ENCODE measurements around the gene AUTS2.

Gene AUTS2

GRCh38 chr7:70044525-70044924 is 446.2 kb downstream of the AUTS2 start:
- H3K27ac ChIP-seq (ENCODE audit: low read depth, low read length), result no peak overlapping the region

DNA sequence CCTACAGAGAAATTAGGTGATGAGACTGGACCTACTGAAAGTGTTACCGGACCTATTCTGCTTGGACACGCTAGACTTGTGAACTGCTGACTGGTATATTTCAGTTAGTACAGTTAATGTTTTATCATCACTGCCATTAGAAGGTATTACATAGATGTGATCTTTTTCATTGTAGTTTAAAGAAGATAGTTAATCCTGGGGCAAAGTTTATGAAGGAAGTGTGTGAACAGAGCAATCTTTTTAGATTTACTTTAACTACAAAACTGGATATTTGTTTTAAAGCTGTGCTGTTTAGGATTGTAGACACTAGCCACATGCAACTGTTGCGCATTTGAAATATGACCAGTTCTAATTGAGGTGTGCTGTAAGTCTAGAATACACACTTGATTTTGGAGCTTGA is 446.7 kb downstream of the AUTS2 start:
- Histone ChIP-seq H3K27ac (ENCODE audit: low read depth, low read length) (no peak overlapping the region), H3K4me2 (ENCODE audit: low read depth, low read length, poor library complexity, severe bottlenecking) (no peak overlapping the region), H3K4me3 (ENCODE audit: insufficient read depth, low read length, poor library complexity, severe bottlenecking) (no peak overlapping the region), H3K79me2 (ENCODE audit: insufficient read depth, low read length) (no peaks in the 10 kb centered on the region), H3K9me3 (ENCODE audit: insufficient read depth, low read length) (no peaks in the 10 kb centered on the region), H2AFZ (ENCODE audit: low read depth, low read length, severe bottlenecking) (no peak overlapping the region), H4K20me1 (ENCODE audit: low read depth, low read length) (peaks cover 10% of the 10 kb centered on the region; the same call in 1 of the 2 replicates), H3K9ac (ENCODE audit: low read length) (no peak overlapping the region), H3K9me2 (replicated peaks; ENCODE audit: insufficient read depth, low read length) (no peaks in the 10 kb centered on the region), H3K27me3 (ENCODE audit: low read length) (no peaks in the 10 kb centered on the region), H3F3A (ENCODE audit: insufficient read depth) (no peaks in the 10 kb centered on the region), H3K36me3 (ENCODE audit: low read length) (no peaks in the 10 kb centered on the region)
- TF ChIP-seq EZH2phosphoT487 (conservative IDR thresholded peaks at IDR 0.05; ENCODE audit: low read length), result no peak
- TF ChIP-seq, protein P1, sequence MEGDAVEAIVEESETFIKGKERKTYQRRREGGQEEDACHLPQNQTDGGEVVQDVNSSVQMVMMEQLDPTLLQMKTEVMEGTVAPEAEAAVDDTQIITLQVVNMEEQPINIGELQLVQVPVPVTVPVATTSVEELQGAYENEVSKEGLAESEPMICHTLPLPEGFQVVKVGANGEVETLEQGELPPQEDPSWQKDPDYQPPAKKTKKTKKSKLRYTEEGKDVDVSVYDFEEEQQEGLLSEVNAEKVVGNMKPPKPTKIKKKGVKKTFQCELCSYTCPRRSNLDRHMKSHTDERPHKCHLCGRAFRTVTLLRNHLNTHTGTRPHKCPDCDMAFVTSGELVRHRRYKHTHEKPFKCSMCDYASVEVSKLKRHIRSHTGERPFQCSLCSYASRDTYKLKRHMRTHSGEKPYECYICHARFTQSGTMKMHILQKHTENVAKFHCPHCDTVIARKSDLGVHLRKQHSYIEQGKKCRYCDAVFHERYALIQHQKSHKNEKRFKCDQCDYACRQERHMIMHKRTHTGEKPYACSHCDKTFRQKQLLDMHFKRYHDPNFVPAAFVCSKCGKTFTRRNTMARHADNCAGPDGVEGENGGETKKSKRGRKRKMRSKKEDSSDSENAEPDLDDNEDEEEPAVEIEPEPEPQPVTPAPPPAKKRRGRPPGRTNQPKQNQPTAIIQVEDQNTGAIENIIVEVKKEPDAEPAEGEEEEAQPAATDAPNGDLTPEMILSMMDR (IDR thresholded peaks at IDR 0.05; ENCODE audit: insufficient read depth, low read length, poor library complexity, severe bottlenecking), result no peak

More at GRCh38 chr7:70044525-70044924, 446.2 kb downstream of the AUTS2 start:
- H3K36me3 ChIP-seq (ENCODE audit: low read length), result no peaks in the 10 kb centered on the region
- TF ChIP-seq, protein P1 (IDR thresholded peaks at IDR 0.05; ENCODE audit: insufficient read depth, low read length, poor library complexity, severe bottlenecking), result no peak
- no peak for TF ChIP-seq EZH2phosphoT487 (conservative IDR thresholded peaks at IDR 0.05; ENCODE audit: low read length)
- no peak overlapping the region for H2AFZ ChIP-seq (ENCODE audit: low read depth, low read length, severe bottlenecking)
- H3F3A ChIP-seq (ENCODE audit: insufficient read depth), result no peaks in the 10 kb centered on the region
- no peaks in the 10 kb centered on the region for H3K27me3 ChIP-seq (ENCODE audit: low read length)
- no peaks in the 10 kb centered on the region for H3K9me2 ChIP-seq (replicated peaks; ENCODE audit: insufficient read depth, low read length)
- H3K4me3 ChIP-seq (ENCODE audit: insufficient read depth, low read length, poor library complexity, severe bottlenecking), result no peak overlapping the region
- peaks cover 10% of the 10 kb centered on the region; the same call in 1 of the 2 replicates for H4K20me1 ChIP-seq (ENCODE audit: low read depth, low read length)
- H3K9ac ChIP-seq (ENCODE audit: low read length), result no peak overlapping the region
- H3K4me2 ChIP-seq (ENCODE audit: low read depth, low read length, poor library complexity, severe bottlenecking), result no peak overlapping the region
- no peaks in the 10 kb centered on the region for H3K79me2 ChIP-seq (ENCODE audit: insufficient read depth, low read length)
- H3K9me3 ChIP-seq (ENCODE audit: insufficient read depth, low read length), result no peaks in the 10 kb centered on the region

- Histone ChIP-seq H3K4me2 (ENCODE audit: low read depth, low read length, poor library complexity, severe bottlenecking) (no peak overlapping the region), H3K27ac (ENCODE audit: low read depth, low read length) (no peak overlapping the region), H3K9me3 (ENCODE audit: insufficient read depth, low read length) (no peaks in the 10 kb centered on the region), H2AFZ (ENCODE audit: low read depth, low read length, severe bottlenecking) (no peak overlapping the region), H3K79me2 (ENCODE audit: insufficient read depth, low read length) (no peaks in the 10 kb centered on the region), H3K27me3 (ENCODE audit: low read length) (no peaks in the 10 kb centered on the region), H4K20me1 (ENCODE audit: low read depth, low read length) (peaks cover 10% of the 10 kb centered on the region; the same call in 1 of the 2 replicates), H3F3A (ENCODE audit: insufficient read depth) (no peaks in the 10 kb centered on the region), H3K4me3 (ENCODE audit: insufficient read depth, low read length, poor library complexity, severe bottlenecking) (no peak overlapping the region), H3K9me2 (replicated peaks; ENCODE audit: insufficient read depth, low read length) (no peaks in the 10 kb centered on the region), H3K9ac (ENCODE audit: low read length) (no peak overlapping the region), H3K36me3 (ENCODE audit: low read length) (no peaks in the 10 kb centered on the region)
- no peak for TF ChIP-seq EZH2phosphoT487 (conservative IDR thresholded peaks at IDR 0.05; ENCODE audit: low read length)
- TF ChIP-seq, protein P1 (IDR thresholded peaks at IDR 0.05; ENCODE audit: insufficient read depth, low read length, poor library complexity, severe bottlenecking), result no peak
These were observed 449.1 kb downstream of the AUTS2 start for GRCh38 chr7:70047384-70047783.

Data from SU-DHL-6 (cell line).